Stromal cell of bone marrow (primary cell): ENCODE measurements around the gene CEP135.
"Not testable (repeated sequence)": the region's sequence is repeated elsewhere in the genome, so short reads cannot be mapped to it uniquely, and the experiment has no call there.

Experiments used
- DNase-seq: peaks from one replicate; pipeline ENCODE4 v3.0.0-alpha.2; 2012; ENCODE audit warnings: low read depth

CEP135 gene

GRCh38 chr4:56028165-56028564 is 79.4 kb downstream of the CEP135 start:
- no peak for DNase-seq

GRCh38 chr4:56038487-56039162 is 89.9 kb downstream of the CEP135 start:
- DNase-seq, result no peak

GRCh38 chr4:56040842-56041241 is 92.1 kb downstream of the CEP135 start:
- no peak for DNase-seq

- no peak for DNase-seq
These were observed 93.5 kb downstream of the CEP135 start for GRCh38 chr4:56042225-56042624.

GRCh38 chr4:56048383-56048701 is 99.6 kb downstream of the CEP135 start:
- no peak for DNase-seq

- DNase-seq, result peak; percentile 15
These were observed 100.1 kb downstream of the CEP135 start for GRCh38 chr4:56048702-56049431.

- no peak for DNase-seq
These were observed 101.9 kb downstream of the CEP135 start for GRCh38 chr4:56050625-56051024.

- no peak for DNase-seq
These were observed 102.4 kb downstream of the CEP135 start for GRCh38 chr4:56051029-56051709.

- DNase-seq, result no peak
These were observed 102.9 kb downstream of the CEP135 start for GRCh38 chr4:56051710-56052075.

GRCh38 chr4:56052481-56052880 is 103.7 kb downstream of the CEP135 start:
- no peak for DNase-seq

GRCh38 chr4:56052966-56053365 is 104.2 kb downstream of the CEP135 start:
- no peak for DNase-seq

- no peak for DNase-seq
These were observed 106.6 kb downstream of the CEP135 start for GRCh38 chr4:56055027-56055977.

GRCh38 chr4:56055991-56056390 is 107.2 kb downstream of the CEP135 start:
- no peak for DNase-seq

- no peak for DNase-seq
These were observed 109.8 kb downstream of the CEP135 start for GRCh38 chr4:56058555-56058954.

- DNase-seq, result no peak
These were observed 111.3 kb downstream of the CEP135 start for GRCh38 chr4:56060036-56060435.

- DNase-seq, result no peak
These were observed 113.4 kb downstream of the CEP135 start for GRCh38 chr4:56062106-56062505.

GRCh38 chr4:56062526-56063145 is 113.9 kb downstream of the CEP135 start:
- DNase-seq, result no peak

GRCh38 chr4:56066493-56066892 is 117.7 kb downstream of the CEP135 start:
- DNase-seq, result no peak

GRCh38 chr4:56067826-56068225 is 119.1 kb downstream of the CEP135 start:
- DNase-seq, result no peak

GRCh38 chr4:56072730-56073129 is 124.0 kb downstream of the CEP135 start:
- not testable (repeated sequence) for DNase-seq

GRCh38 chr4:56077676-56078075 is 128.9 kb downstream of the CEP135 start:
- DNase-seq, result no peak

GRCh38 chr4:56078866-56079265 is 130.1 kb downstream of the CEP135 start:
- DNase-seq, result no peak
